Heart right ventricle (tissue), 16 donors: ENCODE results near the gene TMEM239. TPM values are rescaled to one million over a fixed set of nuclear protein-coding genes. Genes with fewer than 3 reads are reported as not detected.

Experiments used
- ATAC-seq, 8 donors: fragments of 200-7000 bp; cut with Tn5 transposase; one replicate each; pipeline ENCODE4 v1.9.1; 2020; ENCODE audit warnings: mild to moderate bottlenecking in 8 of 8, moderate library complexity in 8 of 8, moderate number of reproducible peaks in 1 of 8
- DNase-seq, 2 donors: peaks; one replicate each; pipeline ENCODE4 v3.0.0-alpha.2; 2020
- H3K27ac ChIP-seq, 10 donors: fragments of 200-600 bp; sonication (generic) in 2 of 10; one replicate each; pipeline versions ENCODE4 v1.5.0 to v1.8.0; 2020 to 2022; ENCODE audit warnings: mild to moderate bottlenecking in 3 of 10
- H3K27me3 ChIP-seq, 7 donors: fragments of 200-600 bp; one replicate each; pipeline ENCODE4 v1.8.0; 2021 to 2022; ENCODE audit warnings: mild to moderate bottlenecking in 2 of 7
- H3K36me3 ChIP-seq, 9 donors: fragments of 200-600 bp; sonication (generic) in 1 of 9; one replicate each; pipeline versions ENCODE4 v1.5.0 to v1.8.0; 2020 to 2022; ENCODE audit warnings: mild to moderate bottlenecking in 2 of 9
- H3K4me1 ChIP-seq, 9 donors: fragments of 200-600 bp; sonication (generic) in 1 of 9; one replicate each; pipeline versions ENCODE4 v1.5.0 to v1.8.0; 2020 to 2022; ENCODE audit warnings: mild to moderate bottlenecking in 4 of 9
- H3K4me3 ChIP-seq, 10 donors: fragments of 200-600 bp; sonication (generic) in 2 of 10; one replicate each; pipeline versions ENCODE4 v1.5.0 to v1.8.0; 2020 to 2022; ENCODE audit warnings: mild to moderate bottlenecking in 7 of 10, moderate library complexity in 2 of 10
- H3K9me3 ChIP-seq, 11 donors: fragments of 200-600 bp in 10 of 11; sonication (generic) in 2 of 11; one replicate each; pipeline versions ENCODE4 v1.5.0 to v1.8.0; 2013 to 2022; ENCODE audit warnings: mild to moderate bottlenecking in 2 of 11, control low read depth in 1 of 11, moderate library complexity in 1 of 11
- CTCF ChIP-seq, 9 donors: fragments of 200-600 bp; sonication (generic) in 2 of 9; IDR thresholded peaks; one replicate each; pipeline versions ENCODE4 v1.5.0 to v1.8.0; 2021 to 2022; ENCODE audit warnings: antibody characterized with exemption in 9 of 9, mild to moderate bottlenecking in 5 of 9, moderate library complexity in 1 of 9
- WGBS, 2 donors: extraction: QIAGEN DNeasy Blood & Tissue Kit; methylation state at CpG; one replicate each; pipeline ENCODE4 v1.1.7; 2013; ENCODE audit warnings: inconsistent platforms in 1 of 2; 5-methylcytosine and 5-hydroxymethylcytosine counted together
- intact Hi-C, 10 donors: fragments of 100-400 bp; cut with DNase I; formaldehyde crosslinking; loops; one replicate each; pipeline versions ENCODE4 v1.11.1 to v1.14.2; 2022
- polyA plus RNA-seq, 2 donors: library from polyadenylated mRNA; stranded (reverse); fragments of 200-250 nt; gene quantifications; one replicate each; pipeline ENCODE4 v1.2.3, GENCODE V29; 2013
- total RNA-seq, 10 donors: library from RNA; stranded (reverse); fragmentation: NEBNext Ultra II Directional in 3 of 10; extraction: Animal tissue kit (Norgen Biotek cat#: 25700) in 3 of 10; gene quantifications; one replicate each; pipeline versions ENCODE4 v1.2.1 to v1.2.4, GENCODE V29; 2021 to 2023
- donor health status: Arrhythmogenic right ventricular cardiomyopathy.
- donor health status: ischemic (EF 13 %, LVEDD 7.1; RV severe dilation, severe dysfunction).
- donor health status: healthy with polysubstance abuse.
- donor health status: DM: no; HTN: yes; CAD: no.
- donor health status: DM: no; HTN: no; CAD: no.
- donor health status: ischemic (EF 25% LVEDD 6.9; RV normal size, moderate dysfunction).
- donor health status: ischemic (EF 25% LVEDD 5.7; RV mildly dilated, moderate dysfunction).
- donor health status: healthy.
- donor health status: DM: yes; HTN: yes; CAD: no.
- donor health status: Ischemic cardiomyopathy.
- donor health status: ischemic (EF 35%, LVEDD 5.7; RV mildly dilated, moderate dysfunction).
- donor health status: nonischemic (EF 11% LVEDD 7.7; RV severe dilation, severe dysfunction).
- donor health status: DM: yes; HTN: yes; CAD: no.
- donor health status: PGD.
- donor health status: ischemic (EF 29% LVEDD 5.4; RV normal size, mild dysfunction).
- donor health status: nonischemic (EF 23%, LVEDD 6.1; RV moderate dilation, normal function).

The TMEM239 gene
- total and polyA plus RNA-seq, 12 donors, result not detected

DNA sequence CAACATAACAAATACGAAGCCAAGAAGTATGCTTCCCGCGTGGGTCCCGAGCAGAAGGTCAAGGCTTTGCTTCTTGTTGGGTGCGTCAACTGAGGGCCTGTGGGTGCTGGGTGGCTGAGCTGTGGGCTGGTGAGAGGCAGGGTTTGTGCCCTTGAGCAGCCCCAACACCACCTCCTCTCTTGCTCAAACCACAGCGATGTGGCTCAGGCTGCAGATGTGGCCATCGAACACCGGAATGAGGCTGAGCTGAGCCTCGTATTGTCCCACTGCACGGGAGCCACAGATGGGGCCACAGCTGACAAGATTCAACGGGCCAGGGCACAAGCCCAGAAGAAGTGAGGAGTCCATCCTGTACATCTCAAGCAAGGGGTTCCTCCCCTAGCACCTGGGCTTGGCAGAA is 50.1 kb downstream of the TMEM239 start:
- DNase-seq (no peak), ATAC-seq (no peak)
- Histone ChIP-seq H3K9me3 (no peaks in the 10 kb centered on the region), H3K4me1 (peaks cover 0 to 30% (median 8%) of the 10 kb centered on the region in 9 donors), H3K4me3 (no peak overlapping the region), H3K27ac (no peak overlapping the region), H3K27me3 (no peaks in the 10 kb centered on the region), H3K36me3 (peaks cover 0 to 60% (median 23%) of the 10 kb centered on the region in 9 donors)
- 96 to 98% methylated on average over 11 of the region's 11 CpGs for WGBS, 2 donors
- TF ChIP-seq CTCF (IDR thresholded peaks at IDR 0.05), result no peak
- intact Hi-C loops, result loop anchor here in 2 of 10 donors (10.0 kb wide), 2 partner anchors 129 to 149 kb away; no protein-coding TSS in a partner anchor

- ATAC-seq (no peak), DNase-seq (no peak)
- WGBS, 2 donors, result 80 to 82% methylated on average over 12 of the region's 12 CpGs
- Histone ChIP-seq H3K4me1 (peaks cover under 1 to 40% (median 19%) of the 10 kb centered on the region in 9 donors), H3K27ac (no peak overlapping the region), H3K36me3 (peaks cover 0 to 49% (median 13%) of the 10 kb centered on the region in 9 donors), H3K27me3 (no peaks in the 10 kb centered on the region), H3K4me3 (no peak overlapping the region), H3K9me3 (no peaks in the 10 kb centered on the region)
- intact Hi-C loops, result loop anchor here in 2 of 10 donors (10.0 kb wide), 2 partner anchors 128 to 148 kb away; no protein-coding TSS in a partner anchor
- TF ChIP-seq CTCF (IDR thresholded peaks at IDR 0.05), result no peak
These were observed 51.1 kb downstream of the TMEM239 start for GRCh38 chr20:2867081-2867864.

Other genes with a start within 250 kb of the TMEM239 start
- 10 to 100 TPM; 37.1 to 77.1 (median 46.7) TPM for gene NOP56, start 163.7 kb upstream of the TMEM239 start, total RNA-seq
- gene NOP56, start 163.7 kb upstream of the TMEM239 start, polyA plus RNA-seq, result 10 to 100 TPM; 66.4 to 68.8 TPM
- gene IDH3B, start 152.1 kb upstream of the TMEM239 start, total RNA-seq, result 100 to 1,000 TPM; 135 to 264 (median 224) TPM
- 100 to 1,000 TPM; 120 to 206 TPM for gene IDH3B, start 152.1 kb upstream of the TMEM239 start, polyA plus RNA-seq
- 1 to 10 TPM; 2.0 to 6.2 (median 3.6) TPM for gene EBF4, start 123.6 kb upstream of the TMEM239 start, total RNA-seq
- gene EBF4, start 123.6 kb upstream of the TMEM239 start, polyA plus RNA-seq, result 1 to 10 TPM; 3.3 to 8.0 TPM
- gene CPXM1, start 15.7 kb upstream of the TMEM239 start, total RNA-seq, result 1 to 10 TPM in 5 of 10 donors, under 1 TPM in 4, not detected in 1; 0.48 to 4.5 (median 1.4) TPM
- gene CPXM1, start 15.7 kb upstream of the TMEM239 start, polyA plus RNA-seq, result 1 to 10 TPM; 1.2 to 4.9 TPM
- gene C20orf141, start 1.4 kb upstream of the TMEM239 start, total RNA-seq, result not detected
- not detected for gene C20orf141, start 1.4 kb upstream of the TMEM239 start, polyA plus RNA-seq
- gene PCED1A, start 24.3 kb downstream of the TMEM239 start, total RNA-seq, result 10 to 100 TPM in 3 of 10 donors, 1 to 10 TPM in 7; 4.5 to 11.9 (median 6.5) TPM
- gene PCED1A, start 24.3 kb downstream of the TMEM239 start, polyA plus RNA-seq, result 10 to 100 TPM; 10.3 to 36.9 TPM
- 10 to 100 TPM; 13.0 to 22.8 (median 19.3) TPM for gene VPS16, start 24.4 kb downstream of the TMEM239 start, total RNA-seq
- 10 to 100 TPM; 23.6 to 44.7 TPM for gene VPS16, start 24.4 kb downstream of the TMEM239 start, polyA plus RNA-seq
- 10 to 100 TPM; 22.1 to 37.3 (median 30.1) TPM for gene PTPRA, start 57.1 kb downstream of the TMEM239 start, total RNA-seq
- 10 to 100 TPM in 1 of 2 donors, 1 to 10 TPM in 1; 8.9 to 16.7 TPM for gene PTPRA, start 57.1 kb downstream of the TMEM239 start, polyA plus RNA-seq
- under 1 TPM in 1 of 10 donors, not detected in 9; 0.47 TPM for gene GNRH2, start 227.3 kb downstream of the TMEM239 start, total RNA-seq
- gene GNRH2, start 227.3 kb downstream of the TMEM239 start, polyA plus RNA-seq, result not detected
- 10 to 100 TPM; 39.1 to 60.8 (median 51.5) TPM for gene MRPS26, start 229.7 kb downstream of the TMEM239 start, total RNA-seq
- gene MRPS26, start 229.7 kb downstream of the TMEM239 start, polyA plus RNA-seq, result 100 to 1,000 TPM; 115 to 119 TPM